ENCODE measurements around the gene GAS2L2.

GAS2L2 gene

GRCh38 chr17:35723735-35724134 lies 29.3 kb downstream of the GAS2L2 start:
- H3K9me3 ChIP-seq (ENCODE audit: severe bottlenecking): no peaks in the 10 kb centered on the region
- H3K36me3 ChIP-seq: peaks cover 42% of the 10 kb centered on the region
- TF ChIP-seq CTCF (IDR thresholded peaks at IDR 0.05; ENCODE audit: low read depth, low read length): no peak
- H3K27me3 ChIP-seq (ENCODE audit: insufficient read depth, low read depth, severe bottlenecking): no peaks in the 10 kb centered on the region
- DNase-seq: no peak
- H3K4me3 ChIP-seq (ENCODE audit: low read depth, low read length): no peak overlapping the region
- no peak overlapping the region for H3K27ac ChIP-seq

GRCh38 chr17:35717475-35717874 lies 35.6 kb downstream of the GAS2L2 start:
- TF ChIP-seq CTCF (IDR thresholded peaks at IDR 0.05; ENCODE audit: low read depth, low read length): no peak
- Histone ChIP-seq H3K9me3 (ENCODE audit: severe bottlenecking) (no peaks in the 10 kb centered on the region), H3K27me3 (ENCODE audit: insufficient read depth, low read depth, severe bottlenecking) (no peaks in the 10 kb centered on the region), H3K4me3 (ENCODE audit: low read depth, low read length) (no peak overlapping the region), H3K36me3 (peaks cover 26% of the 10 kb centered on the region), H3K27ac (no peak overlapping the region)
- no peak for DNase-seq

GRCh38 chr17:35716897-35717465 lies 36.1 kb downstream of the GAS2L2 start:
- Histone ChIP-seq H3K9me3 (ENCODE audit: severe bottlenecking) (no peaks in the 10 kb centered on the region), H3K36me3 (peaks cover 26% of the 10 kb centered on the region), H3K4me3 (ENCODE audit: low read depth, low read length) (no peak overlapping the region), H3K27ac (no peak overlapping the region), H3K27me3 (ENCODE audit: insufficient read depth, low read depth, severe bottlenecking) (no peaks in the 10 kb centered on the region)
- no peak for DNase-seq
- TF ChIP-seq CTCF (IDR thresholded peaks at IDR 0.05; ENCODE audit: low read depth, low read length): no peak

GRCh38 chr17:35716173-35716572 lies 36.9 kb downstream of the GAS2L2 start:
- peaks cover 22% of the 10 kb centered on the region for H3K36me3 ChIP-seq

GRCh38 chr17:35715416-35715815 lies 37.6 kb downstream of the GAS2L2 start:
- peak; percentile 74 for DNase-seq
- no peaks in the 10 kb centered on the region for H3K9me3 ChIP-seq (ENCODE audit: severe bottlenecking)
- no peak for TF ChIP-seq CTCF (IDR thresholded peaks at IDR 0.05; ENCODE audit: low read depth, low read length)
- no peak overlapping the region for H3K4me3 ChIP-seq (ENCODE audit: low read depth, low read length)
- peaks cover 27% of the 10 kb centered on the region for H3K36me3 ChIP-seq
- no peaks in the 10 kb centered on the region for H3K27me3 ChIP-seq (ENCODE audit: insufficient read depth, low read depth, severe bottlenecking)
- no peak overlapping the region for H3K27ac ChIP-seq

More at GRCh38 chr17:35716173-35716572, 36.9 kb downstream of the GAS2L2 start:
- no peaks in the 10 kb centered on the region for H3K27me3 ChIP-seq (ENCODE audit: insufficient read depth, low read depth, severe bottlenecking)
- no peak overlapping the region for H3K4me3 ChIP-seq (ENCODE audit: low read depth, low read length)
- no peak overlapping the region for H3K27ac ChIP-seq
- TF ChIP-seq CTCF (IDR thresholded peaks at IDR 0.05; ENCODE audit: low read depth, low read length): no peak
- no peaks in the 10 kb centered on the region for H3K9me3 ChIP-seq (ENCODE audit: severe bottlenecking)
- DNase-seq: no peak

GRCh38 chr17:35714988-35715387 lies 38.1 kb downstream of the GAS2L2 start:
- no peaks in the 10 kb centered on the region for H3K27me3 ChIP-seq (ENCODE audit: insufficient read depth, low read depth, severe bottlenecking)
- H3K9me3 ChIP-seq (ENCODE audit: severe bottlenecking): no peaks in the 10 kb centered on the region
- peak overlapping the region; percentile 5; the same call in 1 of the 2 replicates for H3K27ac ChIP-seq
- peaks cover 31% of the 10 kb centered on the region for H3K36me3 ChIP-seq
- DNase-seq: no peak
- TF ChIP-seq CTCF (IDR thresholded peaks at IDR 0.05; ENCODE audit: low read depth, low read length): no peak
- H3K4me3 ChIP-seq (ENCODE audit: low read depth, low read length): no peak overlapping the region

All from WERI-Rb-1 (cell line).